ENCODE measurements around the gene DOLPP1.

- TF ChIP-seq POLR2AphosphoS5 (IDR thresholded peaks at IDR 0.05; ENCODE audit: low read depth, low read length) (no peak), POLR2A (IDR thresholded peaks at IDR 0.05; ENCODE audit: low read depth, low read length) (no peak), TAF1 (IDR thresholded peaks at IDR 0.05; ENCODE audit: low read depth, low read length) (no peak), POU2F2 (IDR thresholded peaks at IDR 0.05; ENCODE audit: low read depth, low read length) (no peak)
Observed at GRCh38 chr9:129042016-129042415, 38.9 kb upstream of the DOLPP1 start.
